T-helper 2 cell treated with Interferon-gamma antibody and Interleukin-4, amounts not matched to agents 5 μg/mL and 100 μg/mL, for 36 hours (primary cell): ENCODE measurements around the gene DYNLT2B.
A peak's percentile ranks its signal among the peaks of the same experiment; 100 is the strongest.
"Not testable (repeated sequence)": the region's sequence is repeated elsewhere in the genome, so short reads cannot be mapped to it uniquely, and the experiment has no call there.

ENCODE experiments used
- DNase-seq: peaks from one replicate; pipeline ENCODE4 v3.0.0; 2021; ENCODE audit warnings: low spot score
- H3K27ac Mint-ChIP-seq: one replicate; pipeline ENCODE4 v1.8.0; 2021; ENCODE audit warnings: mild to moderate bottlenecking, mixed read lengths
- H3K27me3 Mint-ChIP-seq: one replicate; pipeline ENCODE4 v1.8.0; 2021; ENCODE audit warnings: low read depth, mixed read lengths
- H3K36me3 Mint-ChIP-seq: one replicate; pipeline ENCODE4 v1.8.0; 2021; ENCODE audit warnings: low read depth, mixed read lengths
- H3K4me1 Mint-ChIP-seq: one replicate; pipeline ENCODE4 v1.8.0; 2021; ENCODE audit warnings: low read depth, mixed read lengths
- H3K4me3 Mint-ChIP-seq: one replicate; pipeline ENCODE4 v1.8.0; 2022; ENCODE audit warnings: mild to moderate bottlenecking, moderate library complexity, mixed read lengths
- H3K9me3 Mint-ChIP-seq: one replicate; pipeline ENCODE4 v1.8.0; 2021; ENCODE audit warnings: mixed read lengths

The DYNLT2B gene

DNA sequence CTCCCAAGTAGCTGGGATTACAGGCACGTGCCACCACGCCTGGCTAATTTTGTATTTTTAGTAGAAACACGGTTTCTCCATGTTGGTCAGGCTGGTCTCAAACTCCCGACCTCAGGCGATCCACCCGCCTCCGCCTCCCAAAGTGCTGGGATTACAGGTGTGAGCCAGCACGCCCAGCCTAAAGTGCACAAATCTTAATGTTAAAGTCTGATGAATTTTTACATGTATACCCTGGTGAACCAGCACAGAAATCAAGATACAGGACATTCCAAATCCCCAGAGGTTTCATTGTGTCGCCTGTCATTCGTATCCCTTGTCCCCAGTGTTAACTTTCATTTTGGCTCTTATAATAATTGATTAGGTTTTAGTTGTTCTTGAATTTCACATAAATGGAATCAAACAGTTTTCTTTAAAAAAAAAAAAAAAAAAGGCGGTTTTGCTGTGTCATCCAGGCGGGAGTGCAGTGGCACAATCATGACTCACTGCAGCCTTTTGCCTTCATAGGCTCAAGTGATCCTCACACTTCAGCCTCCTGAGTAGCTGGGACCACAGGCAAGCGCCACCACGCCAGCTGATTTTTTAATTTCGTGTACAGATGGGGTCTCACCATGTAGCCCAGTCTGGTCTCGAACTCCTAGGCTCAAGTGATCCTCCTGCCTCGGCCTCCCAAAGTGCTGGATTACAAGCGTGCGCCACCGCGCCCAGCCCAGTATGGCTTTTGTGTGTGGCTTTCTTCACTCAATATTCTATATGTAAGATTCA, 21.6 kb upstream of the DYNLT2B start:
- no peaks in the 10 kb centered on the region for H3K9me3 Mint-ChIP-seq
- H3K27me3 Mint-ChIP-seq = no peaks in the 10 kb centered on the region
- H3K4me1 Mint-ChIP-seq = peaks cover 2% of the 10 kb centered on the region
- DNase-seq = no peak
- no peaks in the 10 kb centered on the region for H3K36me3 Mint-ChIP-seq
- no peak overlapping the region for H3K4me3 Mint-ChIP-seq
- H3K27ac Mint-ChIP-seq = no peak overlapping the region

DNA sequence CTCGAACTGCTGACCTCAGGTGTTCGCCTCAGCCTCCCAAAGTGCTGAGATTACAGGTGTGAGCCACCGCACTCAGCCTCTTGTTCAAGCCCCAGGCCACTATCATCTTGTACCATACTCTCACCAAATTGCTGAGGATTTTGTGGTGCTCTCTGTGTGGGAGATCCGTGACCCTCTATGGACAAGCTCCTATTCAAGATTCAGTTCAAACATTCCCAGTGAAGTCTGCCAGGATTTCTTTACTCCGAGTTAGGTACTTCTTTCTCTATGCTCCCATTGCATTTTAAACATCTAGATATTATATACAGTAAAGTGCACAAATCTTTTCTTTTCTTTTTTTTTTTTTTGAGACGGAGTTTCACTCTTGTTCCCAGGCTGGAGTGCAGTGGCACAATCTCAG, 21.0 kb upstream of the DYNLT2B start:
- no peaks in the 10 kb centered on the region for H3K36me3 Mint-ChIP-seq
- H3K27ac Mint-ChIP-seq = no peak overlapping the region
- no peaks in the 10 kb centered on the region for H3K4me1 Mint-ChIP-seq
- H3K9me3 Mint-ChIP-seq = no peaks in the 10 kb centered on the region
- no peak for DNase-seq
- no peak overlapping the region for H3K4me3 Mint-ChIP-seq
- no peaks in the 10 kb centered on the region for H3K27me3 Mint-ChIP-seq

DNA sequence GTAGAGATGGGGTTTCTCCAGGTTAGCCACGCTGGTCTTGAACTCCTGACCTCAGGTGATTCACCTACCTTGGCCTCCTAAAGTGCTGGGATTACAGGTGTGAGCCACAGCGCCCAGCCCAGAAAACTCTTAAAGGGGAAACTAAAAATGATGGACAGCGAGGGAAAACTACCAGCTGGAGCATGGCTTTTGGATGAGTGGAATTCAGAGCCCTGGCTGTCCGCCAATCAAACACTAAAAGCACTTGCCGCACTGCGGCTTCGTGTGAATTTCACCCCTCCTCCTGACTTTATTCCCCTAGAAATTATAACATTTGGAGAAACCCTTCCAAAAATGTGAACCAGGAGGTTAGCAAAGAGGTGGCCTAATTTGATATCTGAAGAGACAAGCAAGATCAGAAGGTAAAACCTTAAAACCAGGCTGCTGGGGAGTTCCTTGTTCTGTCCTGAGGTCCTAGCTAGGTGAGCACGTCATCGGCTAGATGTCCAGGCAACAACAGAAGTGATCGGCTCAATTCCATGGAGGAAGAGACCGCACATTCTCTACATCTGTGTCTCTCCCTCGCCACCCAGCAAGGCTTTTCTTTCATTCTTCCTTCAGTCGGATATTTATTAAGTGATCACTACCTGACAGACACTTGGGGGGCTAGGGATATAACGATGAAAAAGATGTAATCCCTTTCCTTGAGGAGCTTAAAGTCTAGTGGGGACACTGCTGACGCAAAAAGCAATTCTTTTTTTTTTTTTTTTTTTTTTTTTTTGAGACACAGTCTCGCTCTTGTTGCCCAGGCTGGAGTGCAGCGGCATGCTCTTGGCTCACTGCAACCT, 18.5 kb upstream of the DYNLT2B start:
- Mint-ChIP-seq H3K4me1 (no peaks in the 10 kb centered on the region), H3K9me3 (no peaks in the 10 kb centered on the region), H3K4me3 (no peak overlapping the region), H3K36me3 (no peaks in the 10 kb centered on the region), H3K27ac (no peak overlapping the region), H3K27me3 (no peaks in the 10 kb centered on the region)
- DNase-seq = no peak

DNA sequence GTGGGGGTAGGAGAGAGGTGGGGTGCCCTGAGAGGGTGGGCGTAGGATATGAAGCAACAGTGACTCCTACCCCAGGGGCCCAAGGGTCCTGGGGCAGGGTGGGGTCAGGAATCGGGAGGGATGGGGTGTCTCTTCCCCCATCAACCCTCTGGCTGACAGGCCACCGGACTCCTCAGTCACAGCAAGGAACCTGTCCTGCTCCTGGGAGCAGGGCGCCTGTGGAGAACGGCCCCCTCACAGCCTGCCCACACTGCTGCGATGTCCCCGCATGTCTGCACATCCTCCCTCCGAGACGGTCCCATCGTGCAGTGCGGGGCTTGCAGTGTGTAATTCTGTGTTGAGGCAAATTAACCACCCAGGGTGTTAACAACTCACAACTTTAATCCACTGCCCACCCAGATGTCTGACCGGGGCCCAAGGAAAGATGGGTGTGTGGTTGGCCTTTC, 17.5 kb upstream of the DYNLT2B start:
- Mint-ChIP-seq H3K4me3 (no peak overlapping the region), H3K36me3 (no peaks in the 10 kb centered on the region), H3K27me3 (no peaks in the 10 kb centered on the region), H3K9me3 (no peaks in the 10 kb centered on the region), H3K4me1 (no peaks in the 10 kb centered on the region), H3K27ac (no peak overlapping the region)
- DNase-seq = no peak

DNA sequence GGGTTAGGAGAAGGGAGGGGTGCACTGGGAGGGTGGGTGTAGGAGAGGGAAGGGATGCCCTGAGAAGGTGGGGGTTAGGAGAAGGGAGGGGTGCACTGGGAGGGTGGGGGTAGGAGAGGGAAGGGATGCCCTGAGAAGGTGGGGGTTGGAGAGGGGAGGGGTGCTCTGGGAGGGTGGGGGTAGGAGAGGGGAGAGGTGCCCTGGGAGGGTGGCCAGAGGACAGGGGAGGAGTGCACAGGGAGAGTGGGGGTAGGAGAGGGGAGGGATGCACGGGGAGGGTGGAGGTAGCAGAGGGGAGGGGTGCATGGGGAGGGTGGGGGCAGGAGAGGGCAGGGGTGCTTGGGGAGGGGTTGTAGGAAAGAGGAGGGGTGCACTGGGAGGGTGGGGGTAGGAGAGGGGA, 16.9 kb upstream of the DYNLT2B start:
- DNase-seq = no peak
- H3K36me3 Mint-ChIP-seq = no peaks in the 10 kb centered on the region
- H3K9me3 Mint-ChIP-seq = no peaks in the 10 kb centered on the region
- H3K27ac Mint-ChIP-seq = no peak overlapping the region
- H3K27me3 Mint-ChIP-seq = peaks cover 2% of the 10 kb centered on the region
- H3K4me3 Mint-ChIP-seq = no peak overlapping the region
- no peaks in the 10 kb centered on the region for H3K4me1 Mint-ChIP-seq

DNA sequence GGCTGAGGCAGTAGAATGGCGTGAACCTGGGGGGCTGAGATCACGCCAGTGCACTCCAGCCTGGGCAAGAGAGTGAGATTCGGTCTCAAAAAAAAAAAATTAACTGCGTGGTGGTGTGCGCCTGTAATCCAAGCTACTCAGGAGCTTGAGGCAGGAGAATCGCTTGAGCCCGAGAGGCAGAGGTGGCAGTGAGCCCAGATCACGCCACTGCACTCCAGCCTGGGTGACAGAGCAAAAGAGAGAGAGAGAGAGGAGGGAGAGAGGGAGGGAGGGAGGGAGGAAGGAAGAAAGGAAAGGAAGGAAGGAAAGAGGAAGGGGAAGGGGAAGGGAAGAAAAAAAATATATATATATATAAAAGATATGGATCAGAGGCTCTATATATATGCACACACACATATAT, 14.1 kb upstream of the DYNLT2B start:
- H3K36me3 Mint-ChIP-seq = no peaks in the 10 kb centered on the region
- no peak overlapping the region for H3K4me3 Mint-ChIP-seq
- no peak for DNase-seq
- H3K4me1 Mint-ChIP-seq = no peaks in the 10 kb centered on the region
- H3K9me3 Mint-ChIP-seq = no peaks in the 10 kb centered on the region
- no peak overlapping the region for H3K27ac Mint-ChIP-seq
- peaks cover 3% of the 10 kb centered on the region for H3K27me3 Mint-ChIP-seq

DNA sequence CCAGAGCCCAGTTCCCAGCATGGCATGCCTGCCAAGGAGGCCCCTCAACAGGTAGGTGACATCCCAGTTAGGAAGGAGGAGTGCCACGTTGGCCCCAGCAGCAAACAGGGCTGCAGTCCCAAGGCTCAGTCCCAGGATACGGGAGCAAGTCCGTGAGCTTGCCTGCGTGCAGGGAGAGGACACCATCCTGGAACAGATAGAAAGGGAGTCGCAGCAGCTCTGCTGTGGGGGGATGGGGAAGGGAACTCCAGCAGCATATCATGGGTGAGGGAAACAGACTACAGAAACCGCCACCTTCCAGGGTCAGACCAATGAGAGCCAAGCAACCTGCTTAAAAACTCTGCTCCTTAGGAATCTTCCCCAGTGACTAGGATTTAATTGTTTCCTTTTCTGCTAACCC, 9.4 kb upstream of the DYNLT2B start:
- peaks cover 3% of the 10 kb centered on the region for H3K27me3 Mint-ChIP-seq
- no peak for DNase-seq

DNA sequence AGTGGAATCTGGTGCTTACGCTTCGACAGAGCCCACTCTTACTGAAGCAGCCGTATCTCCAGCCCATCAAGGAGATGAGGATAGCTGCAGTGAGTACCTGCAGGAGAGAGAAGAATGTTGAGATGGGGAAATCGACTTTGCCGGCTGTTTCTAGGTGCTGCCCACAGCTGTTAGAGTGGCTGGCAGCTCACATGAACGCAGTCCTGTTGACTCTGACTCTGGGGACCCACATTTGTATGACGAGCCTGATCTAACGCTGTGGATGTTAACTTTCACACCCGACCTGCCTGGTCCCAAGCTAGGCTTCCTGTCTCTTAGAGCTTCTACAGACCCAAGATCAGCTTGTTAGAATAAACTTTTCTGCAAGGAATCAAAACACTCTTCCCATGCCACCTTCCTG, 8.9 kb upstream of the DYNLT2B start:
- no peaks in the 10 kb centered on the region for H3K9me3 Mint-ChIP-seq
- no peak for DNase-seq
- no peaks in the 10 kb centered on the region for H3K36me3 Mint-ChIP-seq
- no peak overlapping the region for H3K27ac Mint-ChIP-seq
- peaks cover 3% of the 10 kb centered on the region for H3K27me3 Mint-ChIP-seq
- H3K4me1 Mint-ChIP-seq = no peaks in the 10 kb centered on the region
- H3K4me3 Mint-ChIP-seq = no peak overlapping the region

More for the DNA sequence above, 9.4 kb upstream of the DYNLT2B start:
- Mint-ChIP-seq H3K27ac (no peak overlapping the region), H3K4me1 (no peaks in the 10 kb centered on the region), H3K9me3 (no peaks in the 10 kb centered on the region), H3K36me3 (no peaks in the 10 kb centered on the region), H3K4me3 (no peak overlapping the region)

DNA sequence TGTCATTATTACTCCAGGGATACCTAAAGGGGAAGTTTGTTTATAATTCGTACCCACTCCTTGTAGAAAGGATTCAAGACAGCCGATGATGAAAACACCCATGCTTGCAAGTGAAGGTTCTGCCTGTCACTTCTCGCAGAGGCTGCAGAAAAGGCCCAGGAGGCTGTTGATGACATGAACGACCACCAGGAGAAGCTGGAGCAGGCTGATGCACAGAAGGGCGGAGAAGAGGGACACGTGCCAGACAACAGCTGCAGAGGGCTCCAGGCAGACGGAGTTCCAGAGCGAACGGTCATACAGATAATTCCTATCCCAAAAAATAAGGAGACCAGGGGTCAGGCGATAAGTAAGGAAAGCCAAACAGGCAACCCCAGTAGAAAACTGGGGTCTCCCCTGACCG, 5.7 kb upstream of the DYNLT2B start:
- Mint-ChIP-seq H3K36me3 (no peaks in the 10 kb centered on the region), H3K27me3 (no peaks in the 10 kb centered on the region), H3K27ac (no peak overlapping the region), H3K4me1 (no peaks in the 10 kb centered on the region), H3K4me3 (no peak overlapping the region), H3K9me3 (no peaks in the 10 kb centered on the region)
- DNase-seq = no peak

DNA sequence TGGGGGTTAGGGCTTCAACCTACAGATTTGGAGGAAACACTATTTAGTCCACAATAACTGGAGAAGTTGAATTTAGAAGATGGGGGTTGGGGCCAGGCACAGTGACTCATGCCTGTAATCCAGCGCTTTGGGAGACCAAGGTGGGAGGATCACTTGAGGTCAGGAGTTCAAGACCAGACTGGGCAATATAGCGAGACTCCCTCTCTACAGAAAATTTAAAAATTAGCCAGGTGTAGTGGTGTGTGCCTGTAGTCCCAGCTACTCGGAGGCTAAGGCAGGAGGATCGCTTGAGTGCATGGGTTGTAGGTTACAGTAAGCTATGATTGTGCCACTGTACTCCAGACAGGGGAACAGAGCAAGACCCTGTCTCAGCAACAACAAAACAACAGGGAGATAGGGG, 5.0 kb upstream of the DYNLT2B start:
- H3K27ac Mint-ChIP-seq = no peak overlapping the region

DNA sequence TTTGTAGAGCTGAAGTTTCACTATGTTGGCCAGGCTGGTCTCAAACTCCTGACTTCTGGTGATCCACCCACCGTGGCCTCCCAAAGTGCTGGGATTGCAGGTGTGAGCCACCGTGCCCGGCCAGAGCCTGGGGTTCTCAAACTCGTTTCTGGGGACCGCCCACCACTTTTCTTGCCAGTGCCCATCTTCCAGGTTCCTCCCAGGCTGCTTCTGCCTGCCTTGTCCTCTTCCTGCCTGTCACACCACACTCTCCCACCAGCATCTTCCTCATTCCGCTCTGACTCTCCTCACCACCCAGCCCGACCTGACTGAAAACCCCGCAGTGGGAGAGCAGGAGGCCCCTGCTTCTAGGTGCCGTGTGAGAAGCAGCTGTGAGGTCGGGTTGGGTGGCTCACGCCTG, 3.1 kb upstream of the DYNLT2B start:
- peaks cover 8% of the 10 kb centered on the region for H3K4me1 Mint-ChIP-seq
- no peak for DNase-seq
- no peak overlapping the region for H3K4me3 Mint-ChIP-seq
- H3K27me3 Mint-ChIP-seq = no peaks in the 10 kb centered on the region
- H3K9me3 Mint-ChIP-seq = no peaks in the 10 kb centered on the region
- H3K27ac Mint-ChIP-seq = no peak overlapping the region
- peaks cover 6% of the 10 kb centered on the region for H3K36me3 Mint-ChIP-seq

More for the DNA sequence above, 5.0 kb upstream of the DYNLT2B start:
- Mint-ChIP-seq H3K4me3 (no peak overlapping the region), H3K4me1 (no peaks in the 10 kb centered on the region), H3K27me3 (no peaks in the 10 kb centered on the region), H3K9me3 (no peaks in the 10 kb centered on the region), H3K36me3 (peaks cover under 1% of the 10 kb centered on the region)
- DNase-seq = no peak

DNA sequence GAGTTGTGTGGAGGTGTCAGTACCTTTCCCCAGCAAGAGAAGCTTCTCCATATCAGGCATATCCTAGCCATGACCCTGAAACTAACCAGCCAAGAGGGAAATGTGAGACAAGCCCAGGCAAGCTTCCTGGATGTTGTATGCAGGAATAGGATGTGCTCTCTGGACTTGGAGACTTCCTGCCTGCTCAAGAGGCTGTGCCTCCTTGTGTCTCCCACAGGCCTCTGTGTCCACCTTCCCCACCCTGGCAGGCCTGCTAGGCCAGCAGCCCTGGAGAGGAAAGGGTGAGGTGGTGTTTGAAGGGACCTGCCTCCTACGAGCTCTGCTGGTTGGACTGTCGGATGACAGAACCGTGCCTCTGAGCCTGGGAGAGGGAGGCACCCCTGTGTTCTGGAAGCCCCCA, 2.1 kb upstream of the DYNLT2B start:
- H3K27ac Mint-ChIP-seq = no peak overlapping the region
- peaks cover 6% of the 10 kb centered on the region for H3K36me3 Mint-ChIP-seq
- no peak for DNase-seq
- peaks cover 8% of the 10 kb centered on the region for H3K4me1 Mint-ChIP-seq
- H3K9me3 Mint-ChIP-seq = no peaks in the 10 kb centered on the region
- H3K4me3 Mint-ChIP-seq = no peak overlapping the region
- no peaks in the 10 kb centered on the region for H3K27me3 Mint-ChIP-seq

DNA sequence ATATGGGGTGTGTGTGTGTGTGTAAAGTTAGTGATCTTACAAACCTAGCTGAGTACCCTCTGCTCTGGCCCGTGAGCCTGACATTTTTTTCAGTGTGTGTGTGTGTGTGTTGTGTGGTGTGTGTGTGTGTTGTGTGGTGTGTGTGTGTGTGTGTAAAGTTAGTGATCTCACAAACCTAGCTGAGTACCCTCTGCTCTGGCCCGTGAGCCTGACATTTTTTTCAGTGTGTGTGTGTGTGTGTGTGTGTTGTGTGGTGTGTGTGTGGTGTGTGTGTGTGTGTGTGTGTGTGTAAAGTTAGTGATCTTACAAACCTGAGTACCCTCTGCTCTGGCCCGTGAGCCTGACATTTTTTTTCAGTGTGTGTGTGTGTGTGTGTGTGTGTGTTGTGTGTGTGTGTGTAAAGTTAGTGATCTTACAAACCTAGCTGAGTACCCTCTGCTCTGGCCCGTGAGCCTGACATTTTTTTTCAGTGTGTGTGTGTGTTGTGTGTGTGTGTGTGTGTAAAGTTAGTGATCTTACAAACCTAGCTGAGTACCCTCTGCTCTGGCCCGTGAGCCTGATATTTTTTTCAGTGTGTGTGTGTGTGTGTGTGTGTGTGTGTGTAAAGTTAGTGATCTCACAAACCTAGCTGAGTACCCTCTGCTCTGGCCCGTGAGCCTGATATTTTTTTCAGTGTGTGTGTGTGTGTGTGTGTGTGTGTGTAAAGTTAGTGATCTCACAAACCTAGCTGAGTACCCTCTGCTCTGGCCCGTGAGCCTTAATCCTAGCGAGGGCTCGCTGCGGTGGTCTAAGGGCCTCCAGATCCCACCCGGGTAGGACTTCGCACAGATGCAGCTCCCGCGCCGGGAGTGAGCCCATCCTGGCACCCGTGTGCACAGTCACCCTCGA, 997 bp downstream of the DYNLT2B start:
- H3K9me3 Mint-ChIP-seq, H3K27me3 Mint-ChIP-seq, DNase-seq, H3K36me3 Mint-ChIP-seq, H3K4me1 Mint-ChIP-seq: not testable (repeated sequence)
- Mint-ChIP-seq H3K27ac (peak overlapping the region; percentile 99), H3K4me3 (peak overlapping the region; percentile 97)

DNA sequence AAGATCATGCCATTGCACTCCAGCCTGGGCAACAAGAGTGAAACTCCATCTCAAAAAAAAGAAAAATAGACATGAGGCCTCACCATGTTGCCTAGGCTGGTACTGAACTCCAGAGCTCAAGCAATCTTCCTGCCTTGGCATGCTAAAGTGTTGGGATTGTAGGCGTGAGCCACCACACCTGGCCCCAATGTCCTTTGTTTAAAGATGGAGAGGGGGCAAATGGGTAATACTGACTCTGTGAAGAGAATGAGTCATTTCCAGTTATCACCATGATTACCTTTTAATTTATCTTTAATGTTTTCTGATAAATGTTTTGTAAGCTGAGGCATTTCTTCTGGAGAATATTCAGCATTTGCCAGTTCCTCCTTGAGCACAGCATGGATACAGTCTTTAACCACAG, 2.2 kb downstream of the DYNLT2B start:
- H3K4me1 Mint-ChIP-seq = peaks cover 8% of the 10 kb centered on the region
- DNase-seq = no peak
- H3K27ac Mint-ChIP-seq = no peak overlapping the region
- H3K36me3 Mint-ChIP-seq = peaks cover 6% of the 10 kb centered on the region
- H3K9me3 Mint-ChIP-seq = no peaks in the 10 kb centered on the region
- H3K4me3 Mint-ChIP-seq = no peak overlapping the region
- H3K27me3 Mint-ChIP-seq = no peaks in the 10 kb centered on the region
